Stimulated activated CD4-positive, alpha-beta T cell treated with anti-CD3 and anti-CD28 coated beads, TNF-alpha, amount 100 ng/mL, for 4 hours (primary cell): ENCODE results near the gene PRKAG2.
"Not testable (repeated sequence)": the region's sequence is repeated elsewhere in the genome, so short reads cannot be mapped to it uniquely, and the experiment has no call there.

Source experiments
- DNase-seq, 3 experiments: peaks; one replicate each; pipeline ENCODE4 v3.0.0-alpha.2; 2020; ENCODE audit warnings: low read depth in 3 of 3

The PRKAG2 gene

DNA sequence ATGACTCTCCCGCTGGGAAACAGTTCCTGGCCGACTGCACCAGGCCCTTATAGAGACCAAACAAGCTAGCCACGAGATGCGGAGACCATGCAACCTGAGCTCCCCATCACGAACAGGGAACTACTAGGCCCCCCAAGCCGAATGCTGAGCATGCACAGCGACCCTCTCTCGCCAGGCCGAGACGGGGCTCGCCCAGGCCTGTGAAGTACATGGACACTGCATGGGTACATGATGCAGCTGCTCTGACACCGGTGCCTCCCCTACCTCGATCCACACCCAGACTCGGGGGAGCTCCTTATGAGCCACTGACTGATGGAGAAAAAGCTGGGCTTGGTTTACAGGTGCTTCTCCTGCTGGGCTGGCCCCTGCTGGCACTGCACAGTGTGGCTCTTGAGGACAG lies 285.0 kb downstream of the PRKAG2 start:
- no peak for DNase-seq

DNA sequence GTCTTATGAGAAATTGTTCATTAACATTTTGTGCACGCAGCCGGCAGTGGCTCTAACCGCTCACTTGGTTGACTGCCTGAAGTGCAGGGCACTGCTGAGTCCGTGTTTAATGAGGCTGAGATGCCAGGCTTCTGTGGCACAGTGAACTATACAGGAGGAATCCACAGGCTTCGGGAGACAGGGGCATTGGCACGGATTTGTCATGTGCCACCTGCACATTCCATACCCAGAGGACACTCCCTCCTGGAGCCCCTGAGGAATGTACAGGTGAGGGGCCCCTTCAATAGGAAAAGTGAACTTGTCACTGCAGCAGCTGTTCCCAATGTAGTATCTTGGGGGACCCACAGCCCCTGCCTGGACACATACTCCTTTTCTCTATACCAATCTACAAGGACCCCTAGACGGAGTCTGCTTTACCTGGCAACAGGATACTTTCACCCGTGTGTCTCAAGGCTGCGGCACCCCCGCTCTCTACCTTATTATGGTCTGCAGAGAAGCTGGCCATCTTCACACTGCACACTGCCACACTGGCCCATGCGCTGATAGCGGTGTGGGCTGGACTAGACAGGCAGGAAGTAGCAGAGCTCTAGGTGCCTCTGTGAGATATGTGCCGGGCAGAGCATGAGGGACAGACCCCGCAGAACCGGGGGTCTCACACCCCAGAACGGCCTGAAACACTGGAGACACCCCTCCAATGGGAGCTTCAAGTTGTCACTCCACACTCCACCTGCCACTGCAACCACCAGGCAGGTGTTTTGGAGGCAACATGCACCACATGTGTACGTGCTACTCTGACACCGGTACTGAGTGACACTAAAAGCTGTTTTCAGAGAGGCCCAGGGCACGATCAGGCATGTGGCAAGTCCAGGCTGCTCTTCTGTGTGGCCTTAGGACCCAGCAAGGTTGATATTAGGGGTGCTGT lies 285.8 kb downstream of the PRKAG2 start:
- DNase-seq = no peak

DNA sequence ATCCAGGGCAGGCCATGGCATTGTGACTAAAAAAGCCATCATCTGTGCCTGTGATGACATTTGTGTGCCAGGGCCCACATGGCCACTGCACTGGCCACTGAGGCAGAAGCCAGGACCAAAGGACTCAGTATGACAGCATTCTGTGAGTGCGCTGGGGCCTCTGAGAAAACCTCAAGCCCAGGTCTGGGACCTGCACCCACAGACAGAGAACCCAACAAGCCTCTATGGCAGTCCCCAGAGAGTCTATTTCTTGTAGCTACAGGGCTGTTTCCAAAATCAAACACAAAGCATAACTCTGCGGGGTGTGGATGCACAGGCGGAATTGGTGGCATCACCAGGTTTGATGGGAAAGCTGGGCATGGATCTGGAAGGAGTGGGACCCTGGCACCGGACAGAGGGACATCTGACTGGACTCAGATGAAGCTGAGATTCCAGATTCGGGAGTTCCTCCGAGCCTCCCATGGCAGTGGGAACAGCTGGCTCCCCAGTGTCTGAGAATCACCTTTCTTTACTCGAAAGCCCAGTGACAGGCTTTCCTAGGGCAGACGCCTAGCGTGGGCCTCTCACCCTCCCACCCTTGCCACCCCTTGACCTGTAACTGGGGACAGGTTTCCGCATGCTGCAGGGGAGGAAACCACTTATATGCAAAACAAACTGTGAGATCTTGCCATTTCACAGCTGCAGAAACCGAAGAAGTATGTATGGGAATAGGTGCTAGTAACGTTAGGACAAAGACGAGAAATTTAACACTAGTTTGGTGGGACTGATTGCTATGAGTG lies 286.7 kb downstream of the PRKAG2 start:
- no peak for DNase-seq

DNA sequence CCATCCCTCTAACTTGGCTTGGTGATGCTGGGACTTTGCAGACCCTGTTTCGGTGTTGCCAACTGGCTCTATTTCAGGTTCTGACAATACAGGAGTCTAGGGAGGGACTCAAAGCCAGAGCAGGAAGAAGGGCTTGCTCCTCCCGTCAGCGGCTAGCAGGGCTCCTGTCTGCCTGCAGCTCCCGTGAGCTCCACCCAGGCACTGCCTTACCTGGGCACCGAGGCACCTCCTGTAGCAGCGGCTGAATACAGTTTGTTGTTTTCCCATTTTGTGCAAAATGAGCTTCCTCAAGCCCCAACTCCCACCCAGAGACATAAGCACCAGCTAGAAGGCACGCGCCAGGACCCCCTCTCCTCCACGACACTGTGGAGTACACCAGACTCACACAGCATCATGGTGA lies 287.9 kb downstream of the PRKAG2 start:
- DNase-seq = no peak

DNA sequence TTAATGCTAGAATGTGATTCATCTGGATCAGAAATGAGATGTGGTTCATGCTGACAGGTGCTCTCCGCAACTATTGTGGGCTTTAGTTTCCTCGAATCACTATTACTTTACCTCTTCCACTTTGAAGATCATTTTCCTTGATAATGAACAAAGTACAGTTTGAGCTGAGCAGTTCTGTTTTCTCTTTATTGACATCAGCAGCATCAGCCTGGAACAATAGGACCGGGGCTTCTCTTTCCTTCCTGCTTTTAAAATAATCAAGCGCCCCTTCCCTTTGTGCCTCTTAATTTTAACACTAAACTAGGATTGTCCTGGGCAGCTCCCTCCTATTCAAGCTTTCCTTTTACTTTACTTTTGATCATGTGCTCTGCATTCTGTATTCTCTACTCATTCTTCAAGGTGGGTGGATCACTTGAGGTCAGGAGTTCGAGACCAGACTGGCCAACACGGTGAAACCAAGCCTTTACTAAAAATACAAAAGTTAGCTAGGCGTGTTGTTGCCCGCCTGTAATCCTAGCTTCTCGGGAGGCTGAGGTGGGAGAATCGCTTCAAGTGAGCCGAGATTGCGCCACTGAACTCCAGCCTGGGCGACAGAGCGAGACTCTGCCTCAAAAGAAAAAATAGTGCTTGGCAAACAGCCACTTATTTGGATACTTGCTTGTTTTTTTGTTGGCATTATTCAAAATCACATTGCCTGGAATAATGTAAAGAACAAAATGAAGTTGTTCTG lies 290.2 kb downstream of the PRKAG2 start:
- DNase-seq = no peak

DNA sequence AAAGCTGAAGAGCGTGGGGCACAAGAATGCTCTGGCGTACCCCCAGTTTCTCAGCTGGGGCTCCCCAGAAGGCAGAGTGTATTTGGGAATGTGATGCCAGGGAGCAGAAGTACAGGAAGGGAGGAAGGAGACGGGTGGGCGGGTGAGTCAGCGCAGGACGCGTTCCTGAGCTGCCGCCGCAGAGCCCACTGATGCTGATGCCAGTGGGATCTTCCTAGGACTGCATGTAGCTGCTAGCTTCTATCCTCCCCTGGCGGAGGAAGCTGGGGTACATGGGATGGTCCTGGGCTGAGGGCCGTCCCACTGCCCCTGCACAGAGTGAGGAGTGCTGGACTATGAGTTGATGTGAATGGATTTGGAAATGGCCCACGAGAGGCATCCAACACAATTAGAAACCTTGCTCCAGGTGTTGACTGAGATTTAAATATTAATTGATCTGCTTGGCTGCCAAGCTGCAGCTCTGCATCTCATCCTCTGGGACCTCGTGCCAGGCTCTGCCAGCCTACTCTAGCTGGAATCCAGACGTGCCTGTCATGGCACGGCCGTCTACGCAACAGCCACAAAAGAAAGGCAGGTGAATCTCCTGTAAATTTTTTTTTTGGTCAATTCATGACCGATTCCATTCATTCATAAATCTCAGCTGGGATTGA lies 291.0 kb downstream of the PRKAG2 start:
- no peak for DNase-seq

DNA sequence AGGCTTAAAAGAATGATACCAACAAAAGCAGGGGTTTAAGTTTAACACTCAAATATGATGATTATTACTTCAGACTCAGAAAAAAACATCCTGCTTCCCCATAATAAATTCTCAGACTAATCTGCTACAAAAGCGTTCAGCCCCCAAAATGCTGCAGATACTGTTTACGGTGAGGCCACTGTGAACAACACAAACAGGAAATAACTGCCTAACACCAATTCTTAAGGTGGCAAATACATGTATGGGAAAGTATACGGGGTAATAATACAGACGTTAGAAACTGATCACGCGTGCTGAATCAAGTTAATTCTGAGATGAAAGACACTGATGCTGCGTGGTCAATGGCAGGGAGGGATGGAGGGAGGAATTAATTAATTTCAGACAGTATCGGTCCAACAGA lies 295.2 kb downstream of the PRKAG2 start:
- DNase-seq = no peak

DNA sequence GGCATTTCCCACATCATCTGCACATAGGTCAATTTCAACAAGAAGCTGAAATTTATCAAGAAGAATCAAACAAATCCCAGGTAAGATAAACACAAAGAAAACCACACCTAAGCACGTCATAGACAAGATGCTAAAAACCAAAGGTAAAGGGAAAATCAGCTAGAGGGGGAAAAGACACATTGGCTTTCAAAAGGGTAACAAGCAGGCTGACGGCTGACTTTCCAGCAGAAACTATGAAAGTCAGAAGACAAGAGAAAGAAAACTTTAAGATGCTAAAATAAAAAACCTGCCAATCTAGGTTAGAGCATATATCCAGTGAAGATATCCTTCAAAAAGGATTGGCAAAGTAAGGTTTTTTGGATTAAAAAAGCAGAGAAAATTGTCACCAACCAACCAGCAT lies 297.3 kb downstream of the PRKAG2 start:
- no peak for DNase-seq

DNA sequence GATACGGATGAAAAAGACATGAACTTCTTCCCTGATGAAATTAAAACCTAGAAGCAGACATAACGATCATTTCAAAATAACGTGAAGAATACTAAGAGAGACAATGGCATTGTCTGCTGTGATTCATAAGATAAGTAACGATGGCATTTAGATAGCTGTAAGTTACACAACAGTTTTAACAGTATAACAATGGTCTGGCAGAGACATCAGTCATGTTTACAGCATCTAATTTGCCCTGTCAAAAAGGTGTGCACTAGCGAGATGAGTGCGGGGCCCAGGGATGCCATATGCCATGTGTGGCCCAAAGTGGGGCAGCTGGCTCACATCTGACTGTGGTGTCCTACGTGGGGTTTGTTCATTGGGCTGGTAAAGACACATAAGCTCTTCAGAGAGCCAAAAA lies 301.5 kb downstream of the PRKAG2 start:
- no peak for DNase-seq

DNA sequence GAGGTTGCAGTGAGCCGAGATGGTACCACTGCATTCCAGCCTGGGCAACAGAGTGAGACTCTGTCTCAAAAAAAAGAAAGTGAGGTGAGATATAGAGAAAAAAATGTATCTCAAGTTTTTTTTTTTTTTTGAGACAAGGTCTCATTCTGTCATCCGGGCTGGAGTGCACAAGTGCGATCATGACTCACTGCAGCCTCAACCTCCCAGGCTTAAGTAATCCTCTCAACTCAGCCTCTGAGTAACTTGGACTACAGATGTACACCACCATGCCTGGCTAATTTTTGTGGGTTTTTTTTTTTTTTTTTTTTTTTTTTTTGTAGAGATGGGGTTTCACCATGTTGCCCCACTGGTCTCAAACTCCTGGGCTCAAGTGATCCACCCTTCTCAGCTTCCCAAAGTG lies 303.9 kb downstream of the PRKAG2 start:
- not testable (repeated sequence) for DNase-seq

DNA sequence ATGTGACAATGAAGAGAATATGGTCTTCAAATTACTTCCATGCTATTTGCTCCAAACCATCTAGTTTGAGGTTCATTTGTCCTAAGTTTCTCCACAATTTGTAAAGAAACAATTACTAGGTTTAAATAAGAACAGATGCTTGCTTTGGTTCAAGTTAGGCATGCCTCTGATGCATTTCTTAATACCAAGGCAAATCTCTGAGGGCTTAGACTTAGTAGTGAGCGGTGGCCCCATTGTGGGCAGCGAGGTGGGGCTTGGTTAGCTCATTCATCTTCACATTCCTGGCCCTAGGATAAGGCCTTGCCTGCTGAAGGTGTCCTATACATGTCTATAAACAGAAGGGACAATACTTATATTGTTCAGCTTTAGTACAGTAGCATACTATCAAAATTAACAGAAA lies 304.8 kb downstream of the PRKAG2 start:
- no peak for DNase-seq

DNA sequence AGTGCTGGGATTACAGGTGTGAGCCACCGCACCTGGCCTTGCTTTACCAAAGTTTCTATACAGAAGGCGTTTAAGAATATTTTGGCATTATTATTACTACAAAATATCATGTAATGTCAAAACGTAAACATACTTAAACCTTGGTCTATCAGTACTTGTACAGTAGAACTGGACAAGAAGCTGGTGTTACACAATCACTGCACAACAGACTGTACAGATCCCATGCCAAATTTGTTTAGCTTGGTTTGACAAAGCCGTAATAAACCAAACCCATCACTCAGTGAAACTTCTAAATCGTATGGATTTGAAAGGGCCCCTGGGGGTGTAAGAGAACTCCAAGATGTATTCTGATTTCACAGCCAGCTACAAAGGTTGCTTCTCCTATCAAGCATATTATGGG lies 305.4 kb downstream of the PRKAG2 start:
- no peak for DNase-seq

DNA sequence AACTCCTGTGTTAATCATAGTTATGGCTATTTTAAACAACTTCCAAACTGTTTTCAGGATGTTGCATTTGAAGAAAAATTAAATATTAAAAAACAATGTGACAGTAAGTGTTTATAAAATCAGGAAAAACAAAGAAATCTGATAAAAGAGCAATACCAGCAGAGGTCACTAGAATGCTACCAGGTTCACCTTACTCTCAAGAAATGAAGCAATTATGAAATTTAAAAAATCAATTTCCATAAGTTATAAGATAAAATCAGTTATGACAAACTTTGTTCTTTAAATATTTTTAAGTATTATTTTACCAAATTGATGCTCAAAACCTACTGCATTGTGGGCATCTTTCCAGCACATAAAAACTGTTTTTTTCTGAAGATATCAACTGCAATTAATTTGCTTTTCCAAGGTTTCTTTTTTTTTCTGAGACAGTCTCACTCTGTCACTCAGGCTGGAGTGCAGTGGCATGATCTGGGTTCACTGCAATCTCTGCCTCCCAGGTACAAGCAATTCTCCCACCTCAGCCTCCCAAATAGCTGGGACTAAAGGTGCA lies 306.5 kb downstream of the PRKAG2 start:
- DNase-seq = no peak

DNA sequence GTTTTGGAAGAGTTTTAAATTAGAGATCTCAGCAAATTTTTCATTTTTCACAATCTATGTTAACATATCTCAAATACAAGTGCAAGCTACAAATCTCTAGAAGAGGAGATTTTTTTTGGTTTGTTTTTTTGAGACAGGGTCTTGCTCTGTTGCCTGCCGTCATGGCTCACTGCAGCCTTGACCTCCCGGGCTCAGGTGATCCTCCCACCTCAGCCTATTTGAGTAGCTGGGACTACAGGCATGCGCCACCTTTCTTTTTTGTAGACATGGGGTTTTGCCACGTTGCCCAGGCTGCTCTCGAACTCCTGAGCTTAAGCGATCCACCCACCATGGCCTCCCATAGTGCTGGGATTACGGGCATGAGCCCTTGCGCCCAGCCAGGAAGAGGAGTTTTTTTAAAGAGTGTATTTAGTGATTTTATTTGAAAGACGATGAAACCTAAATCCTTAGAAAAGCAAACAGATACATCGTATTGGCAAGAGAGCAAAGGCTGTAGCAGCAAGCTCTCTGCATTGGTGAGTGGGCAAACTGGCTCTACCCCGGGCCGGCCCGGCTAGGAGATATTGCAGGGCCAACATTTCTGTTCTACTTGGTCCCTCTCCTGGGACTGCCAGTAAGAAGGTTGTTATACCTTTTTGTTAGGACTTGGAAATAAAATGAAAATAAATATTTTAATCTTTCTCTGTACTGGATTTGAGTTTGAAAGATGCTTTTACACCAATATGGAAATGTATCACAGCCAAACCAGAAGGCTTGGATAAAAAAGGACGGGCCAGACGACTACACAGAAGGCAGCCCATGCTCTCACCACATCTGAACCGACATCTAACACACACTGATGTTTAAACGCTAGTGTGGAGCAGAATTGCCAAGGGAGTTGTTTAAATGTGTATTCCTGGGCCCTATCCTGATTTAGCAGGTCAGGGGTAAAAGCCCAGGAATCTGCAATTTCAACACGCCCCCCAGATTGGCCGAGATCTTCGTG lies 307.7 kb downstream of the PRKAG2 start:
- DNase-seq = no peak

DNA sequence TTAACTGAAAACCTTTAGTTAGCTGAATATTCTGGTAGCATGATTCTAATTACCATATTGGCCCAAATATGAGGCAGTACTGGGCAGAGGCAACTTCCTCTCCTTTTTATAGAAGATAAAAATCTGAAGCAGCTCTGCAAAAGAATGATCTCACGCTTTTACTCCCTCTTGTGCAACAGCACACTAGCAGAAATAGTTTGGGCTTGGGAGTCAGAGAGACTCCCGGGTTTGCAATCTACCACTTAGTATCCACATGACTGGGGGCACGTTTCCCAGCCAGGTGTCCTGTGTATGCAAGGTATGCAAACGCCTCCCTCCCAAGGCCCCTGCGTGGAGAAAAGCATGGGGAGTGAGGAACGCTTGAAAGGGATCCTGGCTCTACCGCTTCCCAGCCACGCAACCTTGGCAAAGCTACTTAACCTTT lies 310.0 kb downstream of the PRKAG2 start:
- DNase-seq = no peak

DNA sequence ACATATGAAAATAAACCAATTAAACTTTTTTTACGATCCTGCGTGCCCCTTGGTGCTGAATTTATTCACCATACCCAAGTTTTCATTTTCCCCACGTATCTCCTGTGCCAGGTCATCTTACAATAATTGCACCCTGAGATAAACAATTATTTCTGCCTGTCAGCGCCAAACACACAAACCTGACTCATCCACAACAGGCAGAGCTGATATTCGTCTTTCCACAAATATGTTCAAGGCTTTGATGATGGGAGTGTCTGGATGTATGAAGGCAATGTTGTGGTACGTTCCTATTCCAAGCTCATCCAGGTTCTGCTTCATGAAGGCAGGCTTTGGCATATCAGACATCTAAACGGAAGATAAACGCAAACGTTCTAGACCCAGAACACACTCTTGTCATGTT lies 311.4 kb downstream of the PRKAG2 start:
- no peak for DNase-seq

DNA sequence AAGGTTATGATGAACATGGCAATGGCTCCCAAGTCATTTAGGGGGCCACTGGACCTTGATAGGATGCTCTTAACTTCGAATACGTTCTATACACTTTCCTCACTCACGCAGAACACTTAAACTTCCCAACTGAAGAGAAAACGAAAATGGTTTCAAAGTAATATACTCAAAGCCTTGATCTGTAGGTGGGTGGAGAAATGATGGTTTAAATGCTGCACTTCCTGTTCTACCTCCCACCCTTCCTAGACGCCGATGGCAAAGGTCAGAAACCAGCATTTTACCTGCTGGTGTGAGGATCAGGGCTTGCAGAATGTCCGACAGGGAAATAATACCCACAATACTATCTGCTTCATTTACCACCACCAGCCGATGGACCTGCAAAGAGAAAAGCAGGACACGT lies 316.7 kb downstream of the PRKAG2 start:
- DNase-seq = no peak

DNA sequence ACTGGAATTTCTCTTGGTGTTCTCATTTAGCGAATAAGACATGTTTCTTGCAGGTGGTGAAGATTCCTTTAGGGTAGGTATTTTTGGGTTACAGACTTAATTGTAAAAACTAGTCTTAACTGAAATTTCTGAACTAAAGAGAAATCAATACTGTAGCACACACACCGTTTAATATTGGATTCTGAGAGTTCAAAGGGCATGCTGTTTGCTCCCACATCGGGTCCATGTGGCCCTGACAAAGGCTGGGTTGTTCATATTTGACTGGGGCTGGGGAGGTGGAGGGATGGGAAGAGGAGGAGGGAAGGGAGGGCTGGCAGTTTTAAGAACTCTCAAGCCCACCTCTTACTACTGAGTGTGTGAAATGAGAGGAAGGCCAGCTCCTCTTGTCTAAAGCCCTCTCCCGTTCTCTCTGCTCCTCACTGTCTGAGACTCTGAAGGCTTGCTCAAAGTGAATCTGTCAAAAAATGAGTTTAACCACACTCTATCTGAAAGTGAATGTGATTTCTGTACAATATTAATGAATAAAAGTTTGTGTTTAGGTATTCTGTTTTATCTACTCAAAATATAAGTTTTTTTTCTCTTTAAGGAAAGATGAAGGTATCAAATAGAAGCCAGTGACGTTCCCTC lies 317.2 kb downstream of the PRKAG2 start:
- no peak for DNase-seq

DNA sequence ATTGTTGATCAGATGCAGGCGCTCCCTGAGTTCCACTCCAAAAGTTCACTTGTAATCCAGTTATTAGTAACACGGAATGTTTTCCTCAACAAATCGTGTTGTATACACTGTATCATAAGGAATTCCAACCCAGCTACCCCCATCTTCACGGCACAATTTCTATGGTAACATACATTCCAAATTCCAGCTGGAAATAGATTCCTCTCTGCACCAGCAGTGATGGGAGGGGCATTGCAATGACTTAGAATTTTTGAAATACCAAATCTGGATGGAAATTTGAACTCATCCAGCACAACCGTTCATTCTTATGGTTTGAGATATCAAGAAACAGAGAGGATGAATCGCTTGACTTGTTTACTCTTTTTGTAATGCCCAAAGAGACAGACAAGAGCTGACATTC lies 318.3 kb downstream of the PRKAG2 start:
- no peak for DNase-seq

DNA sequence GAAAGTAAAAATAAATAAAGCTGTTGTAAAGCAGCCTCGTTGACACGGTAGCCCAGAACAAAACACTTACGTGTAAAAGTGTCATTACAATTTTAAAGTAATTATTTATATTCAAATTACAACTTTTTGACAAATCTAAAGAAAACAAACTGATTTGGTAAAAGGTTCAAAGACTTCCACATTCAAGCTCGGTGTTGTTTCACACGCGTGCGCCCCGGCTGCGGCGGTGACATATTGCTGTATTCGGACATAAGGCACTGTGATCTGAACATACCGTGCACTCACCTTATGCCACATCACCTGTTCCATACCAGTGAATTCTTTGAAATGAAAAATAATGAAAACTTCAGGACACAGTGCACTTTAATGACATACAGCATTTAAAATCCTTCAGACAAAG lies 320.3 kb downstream of the PRKAG2 start:
- no peak for DNase-seq
